ENCODE measurements around the gene RASL11A. TPM values are rescaled to one million over a fixed set of nuclear protein-coding genes. Genes with fewer than 3 reads are reported as not detected.
A peak's percentile ranks its signal among the peaks of the same experiment; 100 is the strongest.
"Not testable (repeated sequence)": the region's sequence is repeated elsewhere in the genome, so short reads cannot be mapped to it uniquely, and the experiment has no call there.

The RASL11A gene
- total RNA-seq, 5 donors from 2014 or later (not counting 1 experiment from before 2014, with no cell fraction given), result 0.96 to 5.4 (median 2.1) TPM

GRCh38 chr13:27300406-27300805 lies 29.8 kb downstream of the RASL11A start:
- H3K27ac Mint-ChIP-seq; H3K27me3 Mint-ChIP-seq; H3K27ac ChIP-seq (ENCODE audit: low read length); H3K4me3 ChIP-seq (ENCODE audit: control insufficient read depth in 1 of 2, extremely low read depth in 1 of 2, low read length in 1 of 2); CTCF ChIA-PET; H3K36me3 Mint-ChIP-seq; H3K9me3 Mint-ChIP-seq; H3K27me3 ChIP-seq (replicated peaks in 1 of 2; ENCODE audit: control insufficient read depth in 2 of 2, extremely low read depth in 1 of 2, insufficient read depth in 2 of 2, low read length in 1 of 2); H3K9me3 ChIP-seq; ATAC-seq (replicated peaks in 1 of 4); DNase-seq; H3K4me3 Mint-ChIP-seq; H3K36me3 ChIP-seq (ENCODE audit: control insufficient read depth in 2 of 2, extremely low read depth in 1 of 2, insufficient read depth in 1 of 2, low read length in 1 of 2): not testable (repeated sequence)
- POLR2A ChIA-PET, result interaction anchor here in 1 of 2 donors (0.6 to 1.1 kb wide), 2 partner anchors 26 to 1045 kb away, joined by 4 read pairs; no protein-coding TSS in a partner anchor
- peaks cover 6 to 22% of the 10 kb centered on the region in 2 experiments for H3K4me1 ChIP-seq (ENCODE audit: control insufficient read depth in 1 of 2, extremely low read depth in 1 of 2, insufficient read depth in 2 of 2, low read length in 2 of 2)
- WGBS (ENCODE audit: insufficient coverage), result 90% methylated on average over 3 of the region's 7 CpGs
- H3K4me1 Mint-ChIP-seq, result peaks cover 20 to 29% (median 22%) of the 10 kb centered on the region in 3 donors

- CTCF ChIA-PET, result no interaction called here
- 100% methylated on average over 1 of the region's 6 CpGs for WGBS (ENCODE audit: insufficient coverage)
- no peak for DNase-seq
Measured at GRCh38 chr13:27300941-27301586, 30.4 kb downstream of the RASL11A start.

GRCh38 chr13:27302643-27303262 lies 32.1 kb downstream of the RASL11A start:
- DNase-seq (peak in 2 of 35 experiments; percentile 13 to 20), ATAC-seq (replicated peaks in 1 of 4) (peak; percentile 27 to 96 (median 80))
- H3K36me3 ChIP-seq (ENCODE audit: control insufficient read depth in 2 of 2, extremely low read depth in 1 of 2, insufficient read depth in 1 of 2, low read length in 1 of 2), result no peaks in the 10 kb centered on the region
- peaks cover 8 to 25% of the 10 kb centered on the region in 2 experiments for H3K4me1 ChIP-seq (ENCODE audit: control insufficient read depth in 1 of 2, extremely low read depth in 1 of 2, insufficient read depth in 2 of 2, low read length in 2 of 2)
- H3K9me3 ChIP-seq, result no peaks in the 10 kb centered on the region
- no peak overlapping the region for H3K4me3 ChIP-seq (ENCODE audit: control insufficient read depth in 1 of 2, extremely low read depth in 1 of 2, low read length in 1 of 2)
- POLR2A ChIA-PET, result interaction anchor here (0.6 to 0.8 kb wide), 3 partner anchors 39 to 1199 kb away, joined by 3 to 4 read pairs (median 3); no protein-coding TSS in a partner anchor
- CTCF ChIA-PET, result no interaction called here
- no CpG with 5 or more reads among the region's 4 CpGs for WGBS (ENCODE audit: insufficient coverage)
- peaks cover 0 to 6% of the 10 kb centered on the region in 2 donors for H3K27me3 Mint-ChIP-seq
- no peaks in the 10 kb centered on the region for H3K9me3 Mint-ChIP-seq
- H3K27me3 ChIP-seq (replicated peaks in 1 of 2; ENCODE audit: control insufficient read depth in 2 of 2, extremely low read depth in 1 of 2, insufficient read depth in 2 of 2, low read length in 1 of 2), result peaks cover 0 to 8% of the 10 kb centered on the region in 2 experiments
- H3K36me3 Mint-ChIP-seq, result no peaks in the 10 kb centered on the region
- H3K27ac ChIP-seq (ENCODE audit: low read length), result peak overlapping the region; percentile 6
- H3K4me1 Mint-ChIP-seq, result peaks cover 25 to 32% (median 30%) of the 10 kb centered on the region in 3 donors
- peak overlapping the region; percentile 70 to 89 for H3K27ac Mint-ChIP-seq
- peak overlapping the region in 1 of 3 donors; percentile 59 for H3K4me3 Mint-ChIP-seq

More at GRCh38 chr13:27300941-27301586, 30.4 kb downstream of the RASL11A start:
- no peak for ATAC-seq (replicated peaks in 1 of 4)
- POLR2A ChIA-PET, result interaction anchor here (0.6 to 1.1 kb wide), 3 partner anchors 8 to 1045 kb away, joined by 3 to 4 read pairs (median 4); no protein-coding TSS in a partner anchor
- H3K36me3 ChIP-seq (ENCODE audit: control insufficient read depth in 2 of 2, extremely low read depth in 1 of 2, insufficient read depth in 1 of 2, low read length in 1 of 2), result no peaks in the 10 kb centered on the region
- Mint-ChIP-seq H3K27ac (no peak overlapping the region), H3K4me1 (peaks cover 18 to 28% (median 20%) of the 10 kb centered on the region in 3 donors), H3K27me3 (peaks cover 0 to 8% of the 10 kb centered on the region in 2 donors), H3K4me3 (no peak overlapping the region), H3K9me3 (no peaks in the 10 kb centered on the region), H3K36me3 (no peaks in the 10 kb centered on the region)
- no peaks in the 10 kb centered on the region for H3K9me3 ChIP-seq
- H3K27ac ChIP-seq (ENCODE audit: low read length), result no peak overlapping the region
- peaks cover 0 to 5% of the 10 kb centered on the region in 2 experiments for H3K27me3 ChIP-seq (replicated peaks in 1 of 2; ENCODE audit: control insufficient read depth in 2 of 2, extremely low read depth in 1 of 2, insufficient read depth in 2 of 2, low read length in 1 of 2)
- H3K4me1 ChIP-seq (ENCODE audit: control insufficient read depth in 1 of 2, extremely low read depth in 1 of 2, insufficient read depth in 2 of 2, low read length in 2 of 2), result peaks cover 6 to 18% of the 10 kb centered on the region in 2 experiments
- H3K4me3 ChIP-seq (ENCODE audit: control insufficient read depth in 1 of 2, extremely low read depth in 1 of 2, low read length in 1 of 2), result no peak overlapping the region

- no peaks in the 10 kb centered on the region for H3K36me3 Mint-ChIP-seq
- H3K36me3 ChIP-seq (ENCODE audit: control insufficient read depth in 2 of 2, extremely low read depth in 1 of 2, insufficient read depth in 1 of 2, low read length in 1 of 2), result no peaks in the 10 kb centered on the region
- peak overlapping the region in 1 of 2 donors; percentile 11 for H3K27ac Mint-ChIP-seq
- H3K9me3 Mint-ChIP-seq, result no peaks in the 10 kb centered on the region
- DNase-seq, result no peak
- CTCF ChIA-PET, result no interaction called here
- no peak overlapping the region for H3K4me3 ChIP-seq (ENCODE audit: control insufficient read depth in 1 of 2, extremely low read depth in 1 of 2, low read length in 1 of 2)
- H3K27ac ChIP-seq (ENCODE audit: low read length), result no peak overlapping the region
- peaks cover 0 to 13% of the 10 kb centered on the region in 2 experiments for H3K27me3 ChIP-seq (replicated peaks in 1 of 2; ENCODE audit: control insufficient read depth in 2 of 2, extremely low read depth in 1 of 2, insufficient read depth in 2 of 2, low read length in 1 of 2)
- POLR2A ChIA-PET, result interaction anchor here in 1 of 2 donors (0.6 kb wide), 1 partner anchor 34 kb away, joined by 5 read pairs; no protein-coding TSS in a partner anchor
- H3K4me1 ChIP-seq (ENCODE audit: control insufficient read depth in 1 of 2, extremely low read depth in 1 of 2, insufficient read depth in 2 of 2, low read length in 2 of 2), result peaks cover 10 to 22% of the 10 kb centered on the region in 2 experiments
- H3K4me1 Mint-ChIP-seq, result peaks cover 26 to 35% (median 32%) of the 10 kb centered on the region in 3 donors
- H3K9me3 ChIP-seq, result no peaks in the 10 kb centered on the region
- ATAC-seq (replicated peaks in 1 of 4), result no peak
- H3K4me3 Mint-ChIP-seq, result no peak overlapping the region
- no CpG with 5 or more reads among the region's 4 CpGs for WGBS (ENCODE audit: insufficient coverage)
- H3K27me3 Mint-ChIP-seq, result peaks cover 0 to 6% of the 10 kb centered on the region in 2 donors
Measured at GRCh38 chr13:27304099-27304498, 33.5 kb downstream of the RASL11A start.

- H3K27ac Mint-ChIP-seq, result no peak overlapping the region
Measured at GRCh38 chr13:27304611-27305010, 34.0 kb downstream of the RASL11A start.

GRCh38 chr13:27306364-27306763 lies 35.7 kb downstream of the RASL11A start:
- Histone ChIP-seq H3K27ac (ENCODE audit: low read length) (no peak overlapping the region), H3K4me1 (ENCODE audit: control insufficient read depth in 1 of 2, extremely low read depth in 1 of 2, insufficient read depth in 2 of 2, low read length in 2 of 2) (peaks cover 12 to 22% of the 10 kb centered on the region in 2 experiments), H3K27me3 (replicated peaks in 1 of 2; ENCODE audit: control insufficient read depth in 2 of 2, extremely low read depth in 1 of 2, insufficient read depth in 2 of 2, low read length in 1 of 2) (peaks cover 0 to 8% of the 10 kb centered on the region in 2 experiments), H3K36me3 (ENCODE audit: control insufficient read depth in 2 of 2, extremely low read depth in 1 of 2, insufficient read depth in 1 of 2, low read length in 1 of 2) (no peaks in the 10 kb centered on the region), H3K4me3 (ENCODE audit: control insufficient read depth in 1 of 2, extremely low read depth in 1 of 2, low read length in 1 of 2) (no peak overlapping the region), H3K9me3 (no peaks in the 10 kb centered on the region)
- POLR2A ChIA-PET, result no interaction called here
- peaks cover 29 to 40% (median 35%) of the 10 kb centered on the region in 3 donors for H3K4me1 Mint-ChIP-seq
- peak overlapping the region in 1 of 3 donors; percentile 37 for H3K4me3 Mint-ChIP-seq
- no peaks in the 10 kb centered on the region for H3K9me3 Mint-ChIP-seq
- no peaks in the 10 kb centered on the region for H3K27me3 Mint-ChIP-seq
- CTCF ChIA-PET, result interaction anchor here in 1 of 2 donors (0.9 kb wide), 1 partner anchor 321 kb away, joined by 4 read pairs; no protein-coding TSS in a partner anchor
- no peaks in the 10 kb centered on the region for H3K36me3 Mint-ChIP-seq
- H3K27ac Mint-ChIP-seq, result peak overlapping the region in 1 of 2 donors; percentile 9
- ATAC-seq (replicated peaks in 1 of 4) (no peak), DNase-seq (no peak)
- WGBS (ENCODE audit: insufficient coverage), result 50% methylated on average over 1 of the region's 5 CpGs

More at GRCh38 chr13:27304611-27305010, 34.0 kb downstream of the RASL11A start:
- Histone ChIP-seq H3K4me1 (ENCODE audit: control insufficient read depth in 1 of 2, extremely low read depth in 1 of 2, insufficient read depth in 2 of 2, low read length in 2 of 2) (peaks cover 12 to 22% of the 10 kb centered on the region in 2 experiments), H3K27me3 (replicated peaks in 1 of 2; ENCODE audit: control insufficient read depth in 2 of 2, extremely low read depth in 1 of 2, insufficient read depth in 2 of 2, low read length in 1 of 2) (peaks cover 0 to 13% of the 10 kb centered on the region in 2 experiments), H3K4me3 (ENCODE audit: control insufficient read depth in 1 of 2, extremely low read depth in 1 of 2, low read length in 1 of 2) (no peak overlapping the region), H3K27ac (ENCODE audit: low read length) (no peak overlapping the region), H3K36me3 (ENCODE audit: control insufficient read depth in 2 of 2, extremely low read depth in 1 of 2, insufficient read depth in 1 of 2, low read length in 1 of 2) (no peaks in the 10 kb centered on the region), H3K9me3 (no peaks in the 10 kb centered on the region)
- no peak for DNase-seq
- Mint-ChIP-seq H3K4me3 (no peak overlapping the region), H3K4me1 (peaks cover 29 to 35% (median 35%) of the 10 kb centered on the region in 3 donors), H3K36me3 (no peaks in the 10 kb centered on the region), H3K27me3 (peaks cover 0 to under 1% of the 10 kb centered on the region in 2 donors), H3K9me3 (no peaks in the 10 kb centered on the region)
- CTCF ChIA-PET, result interaction anchor here in 1 of 2 donors (0.6 kb wide), 1 partner anchor 78 kb away, joined by 6 read pairs; no protein-coding TSS in a partner anchor
- ATAC-seq (replicated peaks in 1 of 4), result no peak
- POLR2A ChIA-PET, result no interaction called here
- WGBS (ENCODE audit: insufficient coverage), result no CpG with 5 or more reads among the region's 2 CpGs
